Kidney glomerular epithelial cell (primary cell): ENCODE measurements around the gene CHP1.
"Not testable (repeated sequence)": the region's sequence is repeated elsewhere in the genome, so short reads cannot be mapped to it uniquely, and the experiment has no call there.

ENCODE experiments used
- DNase-seq: peaks from one replicate; lab custom pipeline; 2025; lab: John Stamatoyannopoulos, UW

CHP1 gene

DNA sequence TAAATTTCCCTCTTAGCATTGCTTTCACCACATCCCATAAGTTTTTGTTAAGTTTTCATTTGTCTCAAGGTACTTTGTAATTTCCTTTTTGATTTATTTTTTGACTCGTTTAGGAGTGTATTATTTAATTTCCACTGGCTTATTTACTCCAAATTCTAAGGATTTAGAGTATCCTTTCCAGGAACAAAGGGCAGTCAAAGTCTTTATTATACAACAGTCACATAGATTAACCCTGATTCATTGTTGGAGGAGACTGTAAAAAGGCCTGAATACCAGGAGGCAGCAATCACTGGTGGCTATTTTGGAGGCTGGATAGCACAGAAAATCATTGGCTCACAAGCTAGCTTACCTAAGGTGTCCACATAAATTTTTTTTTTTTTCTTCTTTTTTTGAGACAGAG is 61.5 kb downstream of the CHP1 start:
- no peak for DNase-seq

DNA sequence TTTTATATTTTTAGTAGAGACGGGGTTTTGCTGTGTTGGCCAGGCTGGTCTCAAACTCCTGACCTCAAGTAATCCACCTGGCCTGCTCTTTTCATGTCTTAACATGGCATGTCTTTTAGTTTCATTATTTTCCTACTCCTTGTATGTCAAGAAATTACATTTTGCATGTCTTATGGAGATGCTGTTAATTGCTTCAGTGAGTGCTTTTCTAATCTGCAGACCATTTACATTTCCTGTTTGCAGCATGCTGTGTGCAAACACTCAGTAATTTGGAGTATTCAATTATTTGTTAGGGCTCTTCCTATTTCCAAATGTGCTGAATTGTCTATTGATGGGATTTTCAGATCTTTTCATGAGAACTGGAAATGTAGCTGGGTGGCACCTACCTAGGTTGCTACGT is 70.1 kb downstream of the CHP1 start:
- not testable (repeated sequence) for DNase-seq

DNA sequence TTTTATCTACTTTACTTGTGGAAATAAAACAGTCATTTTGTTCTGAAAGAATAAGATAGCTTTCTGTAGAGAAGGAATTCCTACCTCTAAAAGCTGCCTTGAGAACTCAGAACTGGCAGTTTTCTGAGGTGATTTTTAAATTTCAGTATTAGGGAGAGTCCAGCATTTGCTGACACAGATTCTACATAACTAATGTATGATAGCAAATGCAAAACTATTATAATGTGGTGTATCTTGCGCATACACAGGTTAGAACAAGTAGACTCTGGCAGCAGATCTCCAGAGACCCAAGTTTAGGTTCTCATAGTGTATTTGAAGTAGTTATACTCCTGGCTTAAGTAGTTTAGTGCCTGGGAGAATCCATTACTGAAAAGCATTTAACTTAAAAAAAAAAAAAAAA is 70.5 kb downstream of the CHP1 start:
- no peak for DNase-seq

DNA sequence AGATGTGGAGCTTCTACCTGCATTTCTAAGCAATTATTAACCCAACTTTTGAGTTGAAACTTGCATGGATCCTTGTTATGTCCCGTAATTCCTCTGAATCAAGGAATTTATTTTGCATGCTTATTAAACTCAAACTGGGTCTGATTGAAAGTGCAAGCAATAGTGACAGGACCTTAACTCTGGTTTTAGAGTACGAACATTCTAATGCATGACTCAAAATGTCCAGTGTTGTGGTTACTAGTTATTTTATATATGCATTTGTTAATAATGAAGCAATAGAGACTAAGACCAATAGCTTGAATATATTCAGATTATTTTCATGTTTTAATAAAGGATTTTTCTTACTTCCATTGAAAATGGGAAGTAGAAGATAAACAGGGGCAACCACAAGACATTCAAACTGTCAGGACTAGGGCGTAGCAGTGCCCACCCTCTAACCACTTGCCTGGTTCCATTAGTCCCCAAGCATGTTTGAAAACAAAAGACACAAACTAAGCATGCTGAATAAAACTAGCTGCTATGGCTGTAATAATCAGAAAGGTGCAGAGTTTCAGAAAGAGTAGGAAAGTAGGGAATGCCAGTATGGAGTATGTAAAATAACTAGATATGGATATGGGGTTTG is 73.2 kb downstream of the CHP1 start:
- DNase-seq, result no peak

DNA sequence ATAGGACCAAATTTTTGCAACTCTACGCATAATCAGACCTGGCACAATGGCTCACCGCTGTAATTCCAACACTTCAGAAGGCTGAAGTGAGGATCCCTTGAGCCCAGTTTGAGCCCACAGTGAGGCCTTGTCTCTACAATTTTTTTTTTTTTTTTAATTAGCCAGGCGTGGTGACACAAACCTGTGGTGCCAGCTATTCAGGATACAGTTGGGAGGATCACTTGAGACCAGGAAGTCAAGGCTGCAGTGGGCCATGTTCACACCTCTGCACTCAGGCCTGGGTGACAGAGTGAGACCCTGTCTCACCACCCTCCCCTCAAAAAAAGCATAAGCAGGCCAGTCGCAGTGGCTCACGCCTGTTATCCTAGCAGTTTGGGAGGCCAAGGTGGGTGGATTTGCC is 76.6 kb downstream of the CHP1 start:
- DNase-seq, result no peak

DNA sequence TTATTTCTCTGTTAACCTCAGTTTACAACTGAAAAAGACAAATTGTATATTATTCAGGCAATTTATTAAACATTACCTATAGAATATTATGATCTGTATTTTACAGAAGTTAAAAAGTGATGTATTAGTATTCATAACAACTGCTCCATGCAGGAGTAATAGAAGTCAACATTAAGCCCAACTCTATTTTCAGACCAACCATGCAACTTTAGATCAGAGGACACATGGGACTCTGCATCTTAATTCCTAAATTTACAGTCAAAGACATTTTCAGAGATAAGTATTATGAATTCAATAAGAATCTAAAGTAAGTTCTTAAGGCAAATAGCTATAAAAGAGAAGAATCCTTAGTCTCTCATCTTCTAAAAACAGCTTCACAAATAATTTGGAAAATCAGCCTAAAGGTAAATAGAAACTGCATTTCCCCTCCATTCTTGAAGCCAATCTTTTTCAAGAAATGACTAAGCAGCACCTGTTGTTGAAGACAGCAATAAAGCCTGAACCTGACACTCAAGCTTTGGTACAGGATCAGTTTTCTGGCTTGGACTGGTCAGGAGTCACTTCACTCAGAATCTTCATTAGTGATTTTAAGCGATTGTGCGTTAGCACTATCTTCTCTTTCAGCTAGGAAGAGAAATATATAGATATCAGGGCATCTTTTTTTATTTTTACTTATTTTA is 78.3 kb downstream of the CHP1 start:
- no peak for DNase-seq

DNA sequence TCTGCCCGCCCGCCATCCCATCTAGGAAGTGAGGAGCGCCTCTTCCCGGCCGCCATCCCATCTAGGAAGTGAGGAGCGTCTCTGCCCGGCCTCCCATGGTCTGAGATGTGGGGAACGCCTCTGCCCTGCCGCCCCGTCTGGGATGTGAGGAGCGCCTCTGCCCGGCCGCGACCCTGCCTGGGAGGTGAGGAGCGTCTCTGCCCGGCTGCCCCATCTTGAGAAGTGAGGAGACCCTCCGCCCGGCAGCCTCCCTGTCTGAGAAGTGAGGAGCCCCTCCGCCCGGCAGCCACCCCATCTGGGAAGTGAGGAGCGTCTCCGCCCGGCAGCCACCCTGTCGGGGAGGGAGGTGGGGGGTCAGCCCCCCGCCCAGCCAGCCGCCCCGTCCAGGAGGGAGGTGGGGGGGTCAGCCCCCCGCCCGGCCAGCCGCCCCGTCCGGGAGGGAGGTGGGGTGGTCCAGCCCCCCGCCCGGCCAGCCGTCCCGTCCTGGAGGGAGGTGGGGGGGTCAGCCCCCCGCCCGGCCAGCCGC is 89.8 kb downstream of the CHP1 start:
- not testable (repeated sequence) for DNase-seq

DNA sequence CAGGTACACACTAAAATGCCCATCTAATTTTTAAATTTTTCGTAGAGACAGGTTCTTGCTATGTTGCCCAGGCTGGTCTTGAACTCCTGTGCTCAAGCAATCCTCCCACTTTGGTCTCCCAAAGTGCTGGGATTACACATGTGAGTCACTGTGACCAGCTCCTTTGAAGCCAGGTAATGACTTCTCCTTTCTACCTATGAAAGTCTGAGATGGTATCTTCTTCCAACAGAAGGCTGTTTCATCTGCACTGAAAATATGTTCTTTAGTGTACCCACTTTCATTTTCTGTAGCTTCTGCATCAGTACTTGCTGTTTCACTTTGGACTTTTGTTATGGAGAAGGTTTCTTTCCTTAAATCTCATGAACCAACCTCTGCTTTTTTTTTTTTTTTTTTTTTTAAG is 92.5 kb downstream of the CHP1 start:
- no peak for DNase-seq

DNA sequence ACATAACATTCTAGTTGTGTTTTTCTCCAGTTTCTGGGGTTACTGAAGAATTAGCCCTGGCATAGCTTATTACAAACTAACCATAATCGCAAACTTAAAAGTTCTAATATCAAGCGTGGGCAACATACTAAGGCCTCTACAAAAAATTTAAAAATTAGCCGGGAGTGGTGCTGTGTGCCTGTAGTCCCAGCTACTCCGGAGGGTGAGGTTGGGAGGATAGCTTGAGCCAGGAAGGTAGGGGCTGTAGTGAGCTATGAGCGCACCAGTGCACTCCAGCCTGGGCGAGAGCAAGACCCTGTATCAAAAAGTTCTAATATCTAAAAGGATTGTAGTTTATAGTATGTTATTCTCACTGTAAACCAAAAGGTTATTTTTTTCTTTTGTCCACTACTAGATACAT is 100.2 kb downstream of the CHP1 start:
- DNase-seq, result no peak
